GM18873 (cell line): ENCODE results near the gene EIF3B.
"Not testable (repeated sequence)": the region's sequence is repeated elsewhere in the genome, so short reads cannot be mapped to it uniquely, and the experiment has no call there.

Experiments
- ATAC-seq: cut with Tn5 transposase; IDR thresholded peaks from one replicate; pipeline ENCODE4 v1.9.1; 2021; ENCODE audit warnings: mild to moderate bottlenecking, moderate library complexity, moderate number of reproducible peaks; ENCODE audit not compliant: unreplicated experiment, low FRiP score

The EIF3B gene

GRCh38 chr7:2336626-2337299, 17.9 kb upstream of the EIF3B start:
- no peak for ATAC-seq

- not testable (repeated sequence) for ATAC-seq
These were observed 7.1 kb upstream of the EIF3B start for GRCh38 chr7:2347351-2348063.

DNA sequence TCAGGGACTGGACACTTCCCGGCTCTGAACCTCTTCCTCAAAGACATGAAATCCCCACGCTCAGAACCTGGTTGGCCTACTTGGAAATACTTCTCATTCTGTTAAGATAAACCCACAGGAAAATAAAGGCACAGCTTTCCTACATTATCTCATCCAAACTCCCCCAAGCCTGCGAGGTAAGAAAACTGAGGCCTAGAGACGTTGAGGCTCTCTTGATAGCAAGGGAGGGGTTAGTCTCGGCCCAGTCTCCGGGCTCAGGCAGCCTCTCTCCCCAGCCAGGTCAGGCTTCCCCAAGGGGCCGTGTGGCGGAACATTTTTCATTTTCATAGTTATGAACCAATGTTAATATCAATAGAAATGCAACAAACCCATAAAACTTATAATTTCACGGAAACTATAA, 4.6 kb upstream of the EIF3B start:
- no peak for ATAC-seq

DNA sequence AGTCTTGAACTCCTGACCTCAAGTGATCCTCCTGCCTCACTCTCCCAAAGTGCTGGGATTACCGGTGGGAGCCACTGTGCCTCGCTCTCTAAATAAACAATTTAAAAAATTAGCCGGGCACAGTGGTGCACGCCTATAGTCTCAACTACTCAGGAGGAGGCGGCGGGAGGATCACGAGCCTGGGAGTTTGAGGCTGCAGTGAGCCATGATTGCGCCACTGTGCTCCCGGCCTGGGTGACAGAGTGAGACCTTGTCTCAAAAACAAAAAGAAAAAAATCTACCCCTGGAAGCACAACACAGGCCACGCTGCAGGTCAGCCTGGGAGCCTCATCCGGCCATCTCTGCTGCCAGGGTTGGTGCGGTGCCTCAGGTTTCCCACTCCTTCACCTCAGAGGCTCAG, 3.8 kb upstream of the EIF3B start:
- ATAC-seq: no peak

DNA sequence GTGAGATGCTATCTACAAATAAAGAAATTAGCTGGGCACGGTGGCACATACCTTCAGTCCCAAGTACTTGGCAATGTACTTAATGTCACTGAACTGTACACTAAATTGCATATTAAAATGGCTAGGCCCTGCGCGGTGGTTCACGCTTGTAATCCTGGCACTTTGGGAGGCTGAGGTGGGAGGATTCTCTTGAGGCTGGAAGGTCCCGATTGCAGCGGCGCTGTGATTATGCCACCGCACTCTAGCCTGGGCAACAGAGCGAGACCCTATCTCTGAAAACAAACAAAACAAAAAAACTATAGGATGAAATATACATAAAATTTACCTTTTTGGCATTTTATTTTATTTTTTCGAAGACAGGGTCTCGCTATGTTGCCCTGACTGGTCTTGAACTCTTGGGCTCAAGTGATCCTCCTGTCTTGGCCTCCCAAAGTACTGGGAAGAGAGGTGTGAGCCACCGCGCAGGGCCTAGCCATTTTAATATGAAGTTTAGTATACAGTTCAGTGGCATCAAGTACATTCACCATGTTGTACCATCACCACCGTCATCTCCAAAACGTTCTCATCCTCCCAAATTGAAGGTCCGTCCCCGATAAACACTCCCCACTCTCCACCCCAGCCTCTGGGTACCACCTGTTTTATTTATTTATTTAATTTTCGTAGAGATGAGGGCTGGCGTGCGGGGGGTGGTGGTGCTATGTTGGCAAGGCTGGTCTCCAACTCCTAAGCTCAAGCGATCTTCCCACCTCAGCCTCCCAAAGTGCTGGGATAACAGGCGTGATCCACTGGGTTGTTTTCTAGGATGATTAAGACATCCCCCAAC, 1.3 kb upstream of the EIF3B start:
- no peak for ATAC-seq

GRCh38 chr7:2353936-2354185, 766 bp upstream of the EIF3B start:
- ATAC-seq: peak; percentile 45

DNA sequence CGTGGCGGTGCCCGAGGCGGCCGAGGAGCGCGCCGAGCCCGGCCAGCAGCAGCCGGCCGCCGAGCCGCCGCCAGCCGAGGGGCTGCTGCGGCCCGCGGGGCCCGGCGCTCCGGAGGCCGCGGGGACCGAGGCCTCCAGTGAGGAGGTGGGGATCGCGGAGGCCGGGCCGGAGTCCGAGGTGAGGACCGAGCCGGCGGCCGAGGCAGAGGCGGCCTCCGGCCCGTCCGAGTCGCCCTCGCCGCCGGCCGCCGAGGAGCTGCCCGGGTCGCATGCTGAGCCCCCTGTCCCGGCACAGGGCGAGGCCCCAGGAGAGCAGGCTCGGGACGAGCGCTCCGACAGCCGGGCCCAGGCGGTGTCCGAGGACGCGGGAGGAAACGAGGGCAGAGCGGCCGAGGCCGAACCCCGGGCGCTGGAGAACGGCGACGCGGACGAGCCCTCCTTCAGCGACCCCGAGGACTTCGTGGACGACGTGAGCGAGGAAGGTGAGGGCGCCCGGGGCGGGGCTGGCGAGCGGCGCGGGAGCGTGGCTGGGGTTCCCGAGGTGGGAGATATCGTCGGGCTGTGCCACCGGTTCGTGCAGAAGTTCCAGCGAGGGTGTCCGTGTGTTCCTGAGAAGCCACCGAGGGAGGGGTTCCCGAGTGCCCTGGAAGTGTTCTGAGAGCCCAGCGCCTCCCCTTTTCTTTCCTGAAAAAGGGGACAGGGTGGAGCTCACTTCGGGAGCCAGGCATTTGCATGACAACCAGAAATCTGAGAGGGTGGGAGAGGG, 495 bp downstream of the EIF3B start:
- peak; percentile 3 for ATAC-seq

- no peak for ATAC-seq
These were observed 1.0 kb downstream of the EIF3B start for GRCh38 chr7:2355705-2356008.

DNA sequence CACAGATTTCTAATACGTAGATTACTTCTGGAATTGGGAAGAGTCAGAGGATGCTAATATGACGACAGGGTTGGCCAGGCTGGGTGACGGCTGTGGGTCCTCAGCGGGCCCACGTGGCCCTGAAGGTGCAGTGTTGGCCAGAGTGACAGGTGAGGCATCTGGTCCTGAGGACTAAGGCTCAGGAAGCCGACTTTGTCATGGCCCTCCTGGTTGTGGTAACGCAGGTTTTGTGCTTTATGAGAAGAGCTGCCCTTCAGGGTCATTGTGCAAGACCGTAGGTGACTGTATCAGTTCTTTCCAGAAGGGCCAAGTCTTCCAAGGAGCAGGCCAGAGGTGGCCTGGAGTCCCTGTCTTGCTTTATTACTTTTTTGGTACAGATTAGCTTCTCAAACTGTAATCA, 2.5 kb downstream of the EIF3B start:
- no peak for ATAC-seq

DNA sequence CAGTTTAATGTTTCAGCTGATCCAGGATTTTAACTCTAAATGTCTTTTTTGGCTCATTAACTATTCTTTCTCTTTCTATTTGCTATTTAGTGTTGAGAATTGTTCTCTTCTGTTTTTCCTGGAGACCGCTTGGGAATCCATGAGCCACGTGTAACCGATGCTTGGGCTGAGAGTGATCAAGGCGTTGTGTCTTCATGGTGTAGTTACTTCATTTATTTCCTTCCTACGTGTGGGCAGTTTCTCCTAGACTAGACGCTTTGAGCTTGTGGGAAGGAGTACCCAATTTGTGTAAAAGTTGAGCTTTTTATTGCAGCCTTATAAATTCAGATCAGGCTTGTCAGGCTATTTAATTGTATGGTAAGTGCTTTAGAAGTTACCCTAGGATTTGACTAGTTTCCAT, 2.9 kb downstream of the EIF3B start:
- ATAC-seq: no peak

- no peak for ATAC-seq
These were observed 4.4 kb downstream of the EIF3B start for GRCh38 chr7:2358968-2359527.

DNA sequence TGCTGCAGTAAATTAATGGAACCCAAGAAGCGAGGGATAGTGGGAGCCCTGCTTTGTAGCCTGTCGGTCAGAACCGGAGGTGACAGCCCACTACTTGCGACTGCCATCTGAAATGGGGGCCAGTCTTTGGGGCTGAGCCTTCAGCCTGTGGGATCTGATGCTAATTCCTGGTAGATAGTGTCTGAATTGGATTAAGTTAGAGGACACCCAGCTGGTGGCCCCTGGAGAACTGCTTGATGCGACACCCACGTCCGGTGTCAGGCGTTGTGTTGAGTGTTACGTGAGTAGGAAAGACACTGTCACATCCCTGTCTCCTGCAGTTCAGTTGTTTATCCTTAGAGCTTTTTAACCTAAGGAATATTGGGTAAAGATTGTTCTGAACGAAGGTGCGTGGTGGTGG, 5.0 kb downstream of the EIF3B start:
- ATAC-seq: no peak

DNA sequence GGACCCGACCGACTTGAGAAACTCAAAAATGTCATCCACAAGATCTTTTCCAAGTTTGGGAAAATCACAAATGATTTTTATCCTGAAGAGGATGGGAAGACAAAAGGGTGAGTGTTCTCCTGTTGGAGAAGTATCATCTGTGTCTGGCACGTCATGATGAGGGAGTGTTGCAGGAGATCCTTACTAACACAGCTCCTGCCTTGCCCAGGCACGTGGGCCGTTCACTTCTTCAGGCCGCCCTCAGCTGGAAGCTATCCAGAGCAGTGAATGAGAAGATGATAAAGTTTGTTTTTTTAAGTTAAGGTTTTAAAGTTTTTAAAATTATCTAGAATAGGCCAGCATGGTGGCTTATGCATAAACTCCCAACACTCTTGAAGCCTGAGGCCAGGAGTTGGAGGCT, 6.2 kb downstream of the EIF3B start:
- no peak for ATAC-seq

GRCh38 chr7:2362385-2363088, 7.9 kb downstream of the EIF3B start:
- no peak for ATAC-seq

- ATAC-seq: no peak
These were observed 14.5 kb downstream of the EIF3B start for GRCh38 chr7:2369139-2369538.

DNA sequence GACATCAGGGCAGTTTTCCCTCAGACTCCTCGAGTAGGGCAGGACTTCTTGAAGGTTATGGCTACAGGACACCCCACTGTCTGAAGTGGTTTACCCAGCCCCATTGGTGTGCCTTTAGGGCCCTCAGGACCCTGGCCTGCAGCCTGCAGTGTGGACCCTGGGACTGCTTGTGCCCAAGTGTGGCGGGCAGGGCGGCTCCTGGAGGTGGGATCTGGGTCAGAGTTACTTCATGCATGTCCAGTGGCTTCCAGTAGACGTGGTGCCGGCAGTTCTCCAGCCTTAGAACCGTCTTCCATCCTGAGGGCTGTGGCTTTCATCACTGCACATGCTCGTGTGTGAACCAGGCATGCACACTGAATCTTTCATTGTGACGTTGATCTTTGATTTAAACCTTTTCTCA, 16.7 kb downstream of the EIF3B start:
- ATAC-seq: no peak

- ATAC-seq: no peak
These were observed 18.1 kb downstream of the EIF3B start for GRCh38 chr7:2372724-2373123.

DNA sequence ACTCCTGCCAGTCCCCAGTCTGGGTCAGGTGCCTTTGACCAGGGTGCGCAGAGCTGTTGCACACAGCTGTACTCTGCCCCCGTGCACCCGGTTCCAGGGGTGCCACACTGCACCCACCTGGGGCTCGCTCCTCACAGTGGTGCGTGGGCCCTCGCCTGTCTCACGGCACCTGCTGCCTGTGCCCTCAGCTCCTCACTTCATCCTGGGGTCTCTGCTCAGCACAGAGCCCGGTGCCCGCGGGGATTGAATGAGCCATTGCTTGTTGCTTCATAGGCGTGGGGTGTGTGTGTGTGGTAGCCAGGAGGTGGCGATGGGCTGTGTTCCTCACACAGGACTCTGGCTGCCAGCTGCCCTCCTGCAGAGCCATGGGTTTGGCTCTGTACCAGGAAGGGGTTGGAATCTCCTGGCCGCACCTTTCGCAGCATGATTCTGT, 18.5 kb downstream of the EIF3B start:
- ATAC-seq: no peak

DNA sequence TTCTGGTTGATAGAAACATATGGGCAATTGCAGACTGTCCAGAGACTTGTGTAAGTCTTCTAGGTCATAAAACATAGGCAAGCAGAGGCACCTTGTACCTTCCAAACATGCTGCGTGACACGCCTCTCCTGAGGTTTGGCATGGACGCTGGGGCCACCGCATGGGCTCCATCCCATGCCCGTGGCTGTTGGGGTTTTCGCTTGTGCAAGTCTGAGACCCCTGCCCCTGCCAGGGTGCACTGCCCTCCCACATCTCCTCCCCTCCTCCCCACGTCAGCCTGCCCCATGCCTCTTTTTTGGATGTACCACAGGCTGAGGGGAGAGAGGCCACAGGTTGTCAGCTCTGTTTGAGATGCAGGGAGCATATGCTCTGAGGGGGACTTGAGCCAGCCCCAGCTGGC, 19.0 kb downstream of the EIF3B start:
- ATAC-seq: no peak

DNA sequence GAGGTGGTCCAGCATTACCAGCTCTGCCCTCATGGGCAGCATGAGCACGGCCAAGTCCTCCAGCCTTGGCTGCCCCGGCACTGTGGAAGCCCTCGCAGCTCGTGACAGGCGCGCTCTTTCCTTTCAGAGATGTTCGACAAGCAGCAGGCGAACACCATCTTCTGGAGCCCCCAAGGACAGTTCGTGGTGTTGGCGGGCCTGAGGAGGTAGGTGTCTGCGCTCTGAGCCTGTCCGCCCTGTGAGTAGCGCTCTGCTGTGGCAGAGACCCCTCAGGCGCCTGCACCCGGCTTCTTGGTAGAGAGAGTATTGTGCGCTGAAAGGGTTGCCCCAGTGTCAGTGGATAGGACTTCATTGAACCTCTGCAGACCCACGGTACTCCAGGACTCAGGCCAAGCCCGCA, 19.8 kb downstream of the EIF3B start:
- ATAC-seq: no peak
